ENCODE measurements around the gene TMEM169. TPM values are rescaled to one million over a fixed set of nuclear protein-coding genes. Genes with fewer than 3 reads are reported as not detected.

TMEM169 gene
- total and polyA plus RNA-seq, 2 donors, result 0.65 to 0.85 TPM

DNA sequence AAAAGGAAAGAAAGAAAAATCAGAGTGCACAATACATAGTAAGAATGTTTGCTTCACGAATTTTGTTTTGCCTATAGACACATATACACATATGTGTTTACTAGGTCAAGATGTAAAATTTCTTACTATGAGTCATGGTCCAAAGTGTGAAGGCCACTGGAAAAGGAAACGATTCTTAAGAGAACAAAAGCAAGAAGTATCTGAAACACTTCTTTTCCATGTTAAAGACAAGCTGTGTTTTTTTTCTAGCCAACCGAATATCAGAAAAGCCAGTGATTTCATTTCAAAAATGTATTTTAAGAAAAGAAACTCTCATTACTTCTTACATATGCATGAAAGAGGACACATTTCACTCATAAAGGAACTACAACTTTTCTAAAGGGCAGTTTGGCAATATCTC is 25.0 kb upstream of the TMEM169 start:
- WGBS, result 73% methylated on average over 3 of the region's 3 CpGs
- Histone ChIP-seq H3K27ac (ENCODE audit: low read depth) (no peak overlapping the region), H3K4me1 (ENCODE audit: insufficient read depth) (no peaks in the 10 kb centered on the region), H3K36me3 (ENCODE audit: insufficient read depth) (no peaks in the 10 kb centered on the region), H3K4me3 (ENCODE audit: low read depth, low read length) (no peak overlapping the region)
- no peak for DNase-seq (ENCODE audit: extremely low spot score)

DNA sequence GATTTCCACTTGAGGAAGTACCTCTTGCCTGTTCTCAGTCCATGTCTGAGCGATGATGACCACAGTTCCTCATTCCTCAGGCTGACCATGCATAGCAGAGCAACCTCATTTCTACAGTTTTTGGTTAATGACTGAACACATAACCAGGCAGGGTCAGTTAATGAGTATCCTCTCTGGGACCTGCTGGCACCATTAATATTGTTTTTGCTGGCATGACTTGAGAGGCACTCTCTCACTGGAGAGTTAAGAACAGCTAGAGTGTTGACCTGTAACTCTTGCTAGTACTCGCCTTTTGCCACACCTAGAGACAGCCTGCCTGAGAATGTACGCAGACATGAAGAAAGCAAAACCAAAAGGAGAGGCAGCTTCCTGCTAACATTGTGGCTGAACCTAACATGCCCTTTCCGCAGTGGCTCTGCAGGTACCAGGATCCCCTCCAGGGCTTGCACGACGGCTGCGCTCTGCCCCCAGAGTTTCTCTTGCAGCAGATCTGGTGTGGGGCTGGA is 24.0 kb upstream of the TMEM169 start:
- H3K4me3 ChIP-seq (ENCODE audit: low read depth, low read length), result no peak overlapping the region
- no peak for DNase-seq (ENCODE audit: extremely low spot score)
- H3K27ac ChIP-seq (ENCODE audit: low read depth), result no peak overlapping the region
- no peaks in the 10 kb centered on the region for H3K36me3 ChIP-seq (ENCODE audit: insufficient read depth)
- H3K4me1 ChIP-seq (ENCODE audit: insufficient read depth), result no peaks in the 10 kb centered on the region
- WGBS, result 64% methylated on average over 7 of the region's 7 CpGs

GRCh38 chr2:216059233-216059834 is 22.4 kb upstream of the TMEM169 start:
- no peaks in the 10 kb centered on the region for H3K4me1 ChIP-seq (ENCODE audit: insufficient read depth)
- H3K27ac ChIP-seq (ENCODE audit: low read depth), result no peak overlapping the region
- H3K36me3 ChIP-seq (ENCODE audit: insufficient read depth), result no peaks in the 10 kb centered on the region
- no peak overlapping the region for H3K4me3 ChIP-seq (ENCODE audit: low read depth, low read length)
- WGBS, result 95% methylated on average over 5 of the region's 5 CpGs
- no peak for DNase-seq (ENCODE audit: extremely low spot score)

- H3K4me1 ChIP-seq (ENCODE audit: insufficient read depth), result no peaks in the 10 kb centered on the region
- H3K36me3 ChIP-seq (ENCODE audit: insufficient read depth), result no peaks in the 10 kb centered on the region
- no peak overlapping the region for H3K4me3 ChIP-seq (ENCODE audit: low read depth, low read length)
- H3K27ac ChIP-seq (ENCODE audit: low read depth), result no peak overlapping the region
- no peak for DNase-seq (ENCODE audit: extremely low spot score)
- 89% methylated on average over 2 of the region's 2 CpGs for WGBS
Measured at GRCh38 chr2:216064014-216064630, 17.6 kb upstream of the TMEM169 start.

GRCh38 chr2:216064665-216065064 is 17.1 kb upstream of the TMEM169 start:
- WGBS, result 80% methylated on average over 1 of the region's 1 CpG
- no peak for DNase-seq (ENCODE audit: extremely low spot score)
- no peaks in the 10 kb centered on the region for H3K36me3 ChIP-seq (ENCODE audit: insufficient read depth)
- H3K4me1 ChIP-seq (ENCODE audit: insufficient read depth), result no peaks in the 10 kb centered on the region
- H3K4me3 ChIP-seq (ENCODE audit: low read depth, low read length), result no peak overlapping the region
- no peak overlapping the region for H3K27ac ChIP-seq (ENCODE audit: low read depth)

GRCh38 chr2:216066230-216066629 is 15.5 kb upstream of the TMEM169 start:
- Histone ChIP-seq H3K36me3 (ENCODE audit: insufficient read depth) (no peaks in the 10 kb centered on the region), H3K4me1 (ENCODE audit: insufficient read depth) (no peaks in the 10 kb centered on the region), H3K4me3 (ENCODE audit: low read depth, low read length) (no peak overlapping the region), H3K27ac (ENCODE audit: low read depth) (no peak overlapping the region)
- WGBS, result 91% methylated on average over 5 of the region's 5 CpGs
- no peak for DNase-seq (ENCODE audit: extremely low spot score)

DNA sequence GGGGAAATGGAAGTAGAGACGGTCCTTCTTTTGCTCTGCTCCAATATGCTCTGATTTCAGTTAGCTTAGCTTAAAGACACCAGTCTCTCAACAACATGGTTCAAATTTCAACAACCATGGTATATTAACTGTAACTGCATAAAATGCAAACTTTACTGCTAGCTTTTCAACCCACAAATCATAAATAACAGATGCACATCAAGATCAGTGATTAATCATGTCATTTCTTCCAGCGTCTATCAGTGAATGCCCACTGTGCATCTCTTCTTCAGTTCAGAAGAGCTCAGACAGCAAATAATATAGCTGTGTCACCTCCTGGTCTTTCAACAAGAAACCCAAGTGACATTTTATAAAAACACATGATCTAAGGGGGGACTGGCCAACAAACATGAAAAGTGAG is 12.7 kb upstream of the TMEM169 start:
- no peak for DNase-seq (ENCODE audit: extremely low spot score)
- WGBS, result 92% methylated on average over 2 of the region's 2 CpGs
- H3K27ac ChIP-seq (ENCODE audit: low read depth), result no peak overlapping the region
- no peaks in the 10 kb centered on the region for H3K36me3 ChIP-seq (ENCODE audit: insufficient read depth)
- H3K4me3 ChIP-seq (ENCODE audit: low read depth, low read length), result no peak overlapping the region
- H3K4me1 ChIP-seq (ENCODE audit: insufficient read depth), result no peaks in the 10 kb centered on the region

GRCh38 chr2:216070195-216070594 is 11.5 kb upstream of the TMEM169 start:
- WGBS, result 80% methylated on average over 6 of the region's 6 CpGs
- H3K36me3 ChIP-seq (ENCODE audit: insufficient read depth), result no peaks in the 10 kb centered on the region
- H3K4me3 ChIP-seq (ENCODE audit: low read depth, low read length), result no peak overlapping the region
- no peak for DNase-seq (ENCODE audit: extremely low spot score)
- H3K27ac ChIP-seq (ENCODE audit: low read depth), result no peak overlapping the region
- H3K4me1 ChIP-seq (ENCODE audit: insufficient read depth), result no peaks in the 10 kb centered on the region

DNA sequence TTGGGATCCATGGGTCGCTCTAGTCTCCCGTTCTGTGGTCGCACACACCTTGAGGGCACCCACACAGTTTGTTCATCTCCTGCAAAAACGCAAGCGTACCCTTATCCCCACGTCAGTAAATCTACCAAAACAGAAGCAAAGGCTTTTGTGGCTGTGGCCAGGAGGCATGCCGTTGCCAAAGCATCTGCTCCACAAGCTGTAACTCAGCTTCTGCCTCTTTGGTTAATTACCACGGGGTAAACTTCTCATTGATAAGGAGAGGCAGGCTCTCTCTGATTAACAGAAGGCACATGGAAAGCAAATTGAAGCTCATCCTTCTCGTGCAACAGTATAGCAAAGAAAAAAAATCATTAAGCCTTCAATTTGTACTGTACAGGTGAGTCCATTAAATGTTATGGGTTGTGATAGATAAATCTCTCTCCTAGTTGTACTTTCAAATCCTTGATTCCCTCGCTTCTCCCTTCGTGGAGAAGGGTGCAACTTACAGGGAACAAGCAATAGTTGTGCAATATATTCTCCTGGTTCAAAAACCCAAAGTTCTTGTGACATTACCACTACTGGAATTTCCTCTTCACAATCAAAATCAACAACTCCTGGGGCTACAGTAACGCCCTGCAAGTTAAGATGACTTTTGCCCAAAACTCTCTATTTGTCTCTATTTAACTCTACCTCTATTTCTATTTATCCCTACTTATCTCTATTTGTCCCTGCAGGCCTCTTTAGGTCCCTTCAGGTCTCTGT is 10.4 kb upstream of the TMEM169 start:
- Histone ChIP-seq H3K36me3 (ENCODE audit: insufficient read depth) (no peaks in the 10 kb centered on the region), H3K4me3 (ENCODE audit: low read depth, low read length) (no peak overlapping the region), H3K4me1 (ENCODE audit: insufficient read depth) (no peaks in the 10 kb centered on the region), H3K27ac (ENCODE audit: low read depth) (no peak overlapping the region)
- 80% methylated on average over 12 of the region's 12 CpGs for WGBS
- DNase-seq (ENCODE audit: extremely low spot score), result no peak

DNA sequence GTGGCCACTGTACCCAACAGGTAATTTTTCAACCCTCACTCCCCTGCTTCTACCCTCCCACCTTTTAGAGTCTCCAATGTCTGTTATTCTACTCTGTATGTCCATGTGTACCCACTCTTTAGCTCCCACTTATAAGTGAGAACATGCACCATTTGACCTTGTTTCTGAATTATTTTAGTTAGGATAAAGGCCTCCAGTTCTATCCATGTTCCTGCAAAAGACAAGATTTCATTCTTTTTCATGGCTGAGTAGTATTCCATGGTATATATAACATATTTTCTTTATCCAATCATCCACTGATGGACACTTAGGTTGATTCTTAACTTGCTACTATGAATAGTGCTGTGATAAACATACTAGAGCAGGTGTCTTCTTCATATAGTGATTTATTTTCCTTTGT is 9.2 kb upstream of the TMEM169 start:
- Histone ChIP-seq H3K4me3 (ENCODE audit: low read depth, low read length) (no peak overlapping the region), H3K36me3 (ENCODE audit: insufficient read depth) (no peaks in the 10 kb centered on the region), H3K27ac (ENCODE audit: low read depth) (no peak overlapping the region), H3K4me1 (ENCODE audit: insufficient read depth) (no peaks in the 10 kb centered on the region)
- DNase-seq (ENCODE audit: extremely low spot score), result no peak

DNA sequence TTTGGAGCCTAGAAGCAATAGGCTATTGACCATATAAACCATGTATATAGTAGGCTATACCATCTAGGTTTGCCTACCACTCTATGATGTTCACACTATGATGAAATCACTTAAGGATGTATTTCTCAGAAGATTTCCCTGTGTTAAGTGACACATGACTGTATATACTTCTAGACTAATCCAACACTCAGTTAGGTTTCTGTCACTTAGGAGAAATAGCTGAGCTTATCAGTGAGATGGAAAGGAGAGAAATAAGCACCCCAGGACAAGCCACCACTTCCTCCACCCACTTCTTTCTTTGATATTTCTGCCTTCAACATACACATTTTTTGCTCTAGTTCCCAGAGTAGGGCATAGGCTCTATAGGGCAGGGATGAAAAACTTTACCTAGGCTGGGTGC is 7.9 kb upstream of the TMEM169 start:
- no peak for DNase-seq (ENCODE audit: extremely low spot score)
- Histone ChIP-seq H3K27ac (ENCODE audit: low read depth) (no peak overlapping the region), H3K36me3 (ENCODE audit: insufficient read depth) (no peaks in the 10 kb centered on the region), H3K4me3 (ENCODE audit: low read depth, low read length) (no peak overlapping the region), H3K4me1 (ENCODE audit: insufficient read depth) (no peaks in the 10 kb centered on the region)

GRCh38 chr2:216074380-216074779 is 7.3 kb upstream of the TMEM169 start:
- no peaks in the 10 kb centered on the region for H3K36me3 ChIP-seq (ENCODE audit: insufficient read depth)
- 57% methylated on average over 1 of the region's 1 CpG for WGBS
- H3K4me3 ChIP-seq (ENCODE audit: low read depth, low read length), result no peak overlapping the region
- no peak overlapping the region for H3K27ac ChIP-seq (ENCODE audit: low read depth)
- no peak for DNase-seq (ENCODE audit: extremely low spot score)
- H3K4me1 ChIP-seq (ENCODE audit: insufficient read depth), result no peaks in the 10 kb centered on the region

GRCh38 chr2:216074794-216075193 is 6.9 kb upstream of the TMEM169 start:
- no peaks in the 10 kb centered on the region for H3K36me3 ChIP-seq (ENCODE audit: insufficient read depth)
- no peak for DNase-seq (ENCODE audit: extremely low spot score)
- 93% methylated on average over 1 of the region's 1 CpG for WGBS
- no peak overlapping the region for H3K4me3 ChIP-seq (ENCODE audit: low read depth, low read length)
- H3K27ac ChIP-seq (ENCODE audit: low read depth), result no peak overlapping the region
- no peaks in the 10 kb centered on the region for H3K4me1 ChIP-seq (ENCODE audit: insufficient read depth)

Data from urinary bladder (tissue), 4 donors.